ENCODE measurements around the gene USP17L28. TPM values are rescaled to one million over a fixed set of nuclear protein-coding genes. Genes with fewer than 3 reads are reported as not detected.

Gene USP17L28
- total and polyA plus RNA-seq, 2 donors: not detected

Other genes starting within 250 kb of the USP17L28 start
- not detected for gene FAM90A26, start 178.5 kb upstream of the USP17L28 start, total RNA-seq
- gene FAM90A26, start 178.5 kb upstream of the USP17L28 start, polyA plus RNA-seq: not detected
- not detected for gene USP17L10, start 138.2 kb upstream of the USP17L28 start, total RNA-seq
- not detected for gene USP17L10, start 138.2 kb upstream of the USP17L28 start, polyA plus RNA-seq
- not detected for gene USP17L11, start 133.5 kb upstream of the USP17L28 start, total RNA-seq
- not detected for gene USP17L11, start 133.5 kb upstream of the USP17L28 start, polyA plus RNA-seq
- not detected for gene USP17L12, start 128.7 kb upstream of the USP17L28 start, total RNA-seq
- gene USP17L12, start 128.7 kb upstream of the USP17L28 start, polyA plus RNA-seq: not detected
- gene USP17L13, start 124.0 kb upstream of the USP17L28 start, total RNA-seq: not detected
- gene USP17L13, start 124.0 kb upstream of the USP17L28 start, polyA plus RNA-seq: not detected
- not detected for gene USP17L15, start 114.5 kb upstream of the USP17L28 start, total RNA-seq
- gene USP17L15, start 114.5 kb upstream of the USP17L28 start, polyA plus RNA-seq: not detected
- gene USP17L17, start 105.0 kb upstream of the USP17L28 start, total RNA-seq: not detected
- gene USP17L17, start 105.0 kb upstream of the USP17L28 start, polyA plus RNA-seq: not detected
- not detected for gene USP17L18, start 100.3 kb upstream of the USP17L28 start, total RNA-seq
- gene USP17L18, start 100.3 kb upstream of the USP17L28 start, polyA plus RNA-seq: not detected
- not detected for gene USP17L19, start 95.5 kb upstream of the USP17L28 start, total RNA-seq
- gene USP17L19, start 95.5 kb upstream of the USP17L28 start, polyA plus RNA-seq: not detected
- not detected for gene USP17L20, start 90.8 kb upstream of the USP17L28 start, total RNA-seq
- gene USP17L20, start 90.8 kb upstream of the USP17L28 start, polyA plus RNA-seq: not detected
- not detected for gene USP17L21, start 86.0 kb upstream of the USP17L28 start, total RNA-seq
- gene USP17L21, start 86.0 kb upstream of the USP17L28 start, polyA plus RNA-seq: not detected
- not detected for gene USP17L22, start 81.3 kb upstream of the USP17L28 start, total RNA-seq
- not detected for gene USP17L22, start 81.3 kb upstream of the USP17L28 start, polyA plus RNA-seq
- not detected for gene USP17L24, start 23.7 kb upstream of the USP17L28 start, total RNA-seq
- gene USP17L24, start 23.7 kb upstream of the USP17L28 start, polyA plus RNA-seq: not detected
- gene USP17L25, start 19.0 kb upstream of the USP17L28 start, total RNA-seq: not detected
- gene USP17L25, start 19.0 kb upstream of the USP17L28 start, polyA plus RNA-seq: not detected
- not detected for gene USP17L26, start 14.2 kb upstream of the USP17L28 start, total RNA-seq
- not detected for gene USP17L26, start 14.2 kb upstream of the USP17L28 start, polyA plus RNA-seq
- gene USP17L5, start 9.5 kb upstream of the USP17L28 start, total RNA-seq: not detected
- not detected for gene USP17L5, start 9.5 kb upstream of the USP17L28 start, polyA plus RNA-seq
- not detected for gene USP17L27, start 4.7 kb upstream of the USP17L28 start, total RNA-seq
- not detected for gene USP17L27, start 4.7 kb upstream of the USP17L28 start, polyA plus RNA-seq
- not detected for gene USP17L29, start 4.7 kb downstream of the USP17L28 start, total RNA-seq
- not detected for gene USP17L29, start 4.7 kb downstream of the USP17L28 start, polyA plus RNA-seq
- gene USP17L30, start 14.2 kb downstream of the USP17L28 start, total RNA-seq: not detected
- gene USP17L30, start 14.2 kb downstream of the USP17L28 start, polyA plus RNA-seq: not detected
- not detected for gene DEFB131A, start 95.5 kb downstream of the USP17L28 start, total RNA-seq
- not detected for gene DEFB131A, start 95.5 kb downstream of the USP17L28 start, polyA plus RNA-seq